Kidney epithelial cell (primary cell): ENCODE data around the gene E2F3. TPM values are rescaled to one million over a fixed set of nuclear protein-coding genes. Genes with fewer than 3 reads are reported as not detected.

Source experiments
- DNase-seq: peaks from one replicate; pipeline ENCODE4 v3.0.0-alpha.2; 2010; ENCODE audit warnings: low read depth
- H3K27me3 ChIP-seq: 2 replicates; pipeline ENCODE4 v1.6.0; 2011; ENCODE audit warnings: low read length; ENCODE audit not compliant: control insufficient read depth, insufficient read depth
- H3K36me3 ChIP-seq: 2 replicates; pipeline ENCODE4 v1.5.1; 2011; ENCODE audit warnings: low read length; ENCODE audit not compliant: control insufficient read depth, insufficient read depth
- H3K4me3 ChIP-seq: 2 replicates; pipeline ENCODE4 v1.5.1; 2011; ENCODE audit warnings: low read depth, mild to moderate bottlenecking, control low read depth, low read length
- CTCF ChIP-seq: IDR thresholded peaks from 2 replicates; pipeline ENCODE4 v1.5.1; 2011; ENCODE audit warnings: mild to moderate bottlenecking, moderate library complexity, low read length, control low read depth, inconsistent platforms; ENCODE audit not compliant: insufficient read depth, poor library complexity, severe bottlenecking
- total RNA-seq: library from RNA; depleted of rRNA; stranded (reverse); fragments of >200 nt; gene quantifications from 2 replicates; pipeline ENCODE4 v1.2.3, GENCODE V29; 2015

The E2F3 gene
- total RNA-seq, 1 donor from 2014 or later, result 16.6 TPM

DNA sequence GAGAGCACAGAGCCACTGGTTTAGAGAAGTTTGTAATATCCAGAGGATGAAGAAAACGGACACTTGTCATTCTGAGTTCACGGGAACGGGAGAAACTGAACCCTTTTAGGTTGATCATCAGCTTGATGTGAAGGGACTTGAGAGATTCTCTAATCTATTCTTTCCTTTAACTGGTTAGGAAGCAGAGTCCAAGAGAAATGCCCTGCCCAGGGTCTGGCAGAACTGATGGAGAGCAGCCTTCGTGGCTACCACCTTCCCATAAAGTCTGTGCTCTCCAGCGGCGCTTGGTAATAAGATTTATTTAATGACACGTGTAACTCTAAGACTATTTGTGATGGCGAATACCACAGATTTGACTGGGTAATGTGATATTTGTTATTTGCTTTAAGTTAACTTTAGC is 36.0 kb downstream of the E2F3 start:
- TF ChIP-seq CTCF, result no peak
- DNase-seq, result no peak
- no peak overlapping the region for H3K4me3 ChIP-seq
- no peaks in the 10 kb centered on the region for H3K27me3 ChIP-seq
- H3K36me3 ChIP-seq, result no peaks in the 10 kb centered on the region

- DNase-seq, result no peak
- H3K36me3 ChIP-seq, result no peaks in the 10 kb centered on the region
- no peak overlapping the region for H3K4me3 ChIP-seq
Measured at GRCh38 chr6:20438462-20439070, 36.9 kb downstream of the E2F3 start.

DNA sequence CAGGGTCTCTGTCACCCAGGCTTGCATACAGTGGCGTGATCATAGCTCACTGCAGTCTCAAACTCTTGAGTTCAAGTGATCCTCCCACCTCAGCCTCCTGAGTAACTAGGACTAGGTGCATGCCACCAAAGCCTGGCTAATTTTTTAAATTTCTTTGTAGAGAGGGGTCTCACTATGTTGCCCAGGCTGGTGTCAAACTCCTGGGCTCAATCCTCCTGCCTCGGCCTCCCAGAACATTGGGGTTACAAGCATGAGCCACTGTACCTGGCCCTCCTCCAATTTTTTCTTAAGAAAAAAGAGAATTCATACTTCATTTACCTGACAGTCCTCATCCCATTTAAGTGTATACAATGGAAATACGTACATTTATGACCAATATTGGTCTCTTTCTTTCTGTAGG is 37.9 kb downstream of the E2F3 start:
- H3K36me3 ChIP-seq, result no peaks in the 10 kb centered on the region
- TF ChIP-seq CTCF, result no peak
- no peak overlapping the region for H3K4me3 ChIP-seq
- no peak for DNase-seq
- H3K27me3 ChIP-seq, result no peaks in the 10 kb centered on the region

More at GRCh38 chr6:20438462-20439070, 36.9 kb downstream of the E2F3 start:
- no peaks in the 10 kb centered on the region for H3K27me3 ChIP-seq
- TF ChIP-seq CTCF, result no peak

DNA sequence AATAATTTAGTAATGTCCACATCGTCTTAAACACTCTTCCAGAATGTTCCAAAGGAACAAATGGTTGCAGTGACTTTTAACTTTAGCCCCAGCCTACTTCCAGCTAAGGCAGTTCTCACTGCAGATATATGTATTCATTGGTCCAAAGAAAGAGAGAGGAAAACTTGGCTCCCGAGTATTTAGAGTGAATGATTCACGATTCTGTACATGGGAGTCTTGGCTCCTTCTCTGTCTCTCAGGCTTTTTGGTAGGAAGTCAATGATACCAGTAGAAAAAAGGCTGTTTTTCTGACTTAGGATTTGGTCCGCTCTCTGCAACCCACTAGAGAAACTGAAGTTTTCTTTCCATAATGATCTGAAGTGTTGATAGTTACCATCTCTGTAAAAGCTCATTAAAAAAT is 38.6 kb downstream of the E2F3 start:
- no peak overlapping the region for H3K4me3 ChIP-seq
- TF ChIP-seq CTCF, result no peak
- H3K27me3 ChIP-seq, result no peaks in the 10 kb centered on the region
- DNase-seq, result no peak
- H3K36me3 ChIP-seq, result no peaks in the 10 kb centered on the region

DNA sequence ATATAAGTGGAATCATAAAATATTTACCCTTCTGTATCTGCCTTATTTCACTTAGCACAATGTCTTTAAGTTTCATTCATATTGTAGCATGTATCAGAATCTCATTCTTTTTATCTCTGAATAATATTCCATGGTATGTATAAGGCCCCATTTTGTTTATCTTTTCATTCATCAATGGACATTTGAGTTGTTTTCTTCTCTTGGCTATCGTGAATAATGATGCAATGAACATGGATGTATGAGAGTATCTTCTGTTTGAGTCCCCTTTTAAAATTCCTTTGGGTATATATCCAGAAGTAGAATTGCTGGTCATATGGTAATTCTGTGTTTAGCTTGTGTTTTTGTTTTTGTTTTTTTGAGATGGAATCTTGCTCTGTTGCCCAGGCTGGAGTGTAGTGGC is 39.6 kb downstream of the E2F3 start:
- TF ChIP-seq CTCF, result no peak
- Histone ChIP-seq H3K4me3 (no peak overlapping the region), H3K36me3 (no peaks in the 10 kb centered on the region), H3K27me3 (no peaks in the 10 kb centered on the region)
- DNase-seq, result no peak

GRCh38 chr6:20441921-20442320 is 40.2 kb downstream of the E2F3 start:
- peak; percentile 5 for DNase-seq
- no peak for TF ChIP-seq CTCF
- H3K36me3 ChIP-seq, result no peaks in the 10 kb centered on the region
- no peak overlapping the region for H3K4me3 ChIP-seq
- H3K27me3 ChIP-seq, result no peaks in the 10 kb centered on the region
